ENCODE measurements around the gene ZMYND10. TPM values are rescaled to one million over a fixed set of nuclear protein-coding genes. Genes with fewer than 3 reads are reported as not detected.

ZMYND10 gene
- total RNA-seq, 1 donor, result 2.9 TPM

GRCh38 chr3:50322386-50323091 is 23.0 kb downstream of the ZMYND10 start, which contains the start of gene HYAL2:
Gene HYAL2 (minus strand): TSS chr3:50322745. CDS start chr3:50320489, 2,256 bp downstream.
- H3K27ac ChIP-seq (ENCODE audit: low read depth, low read length), result peak within 1 kb of the TSS; percentile 99
- H3K4me1 ChIP-seq (ENCODE audit: insufficient read depth, low read length), result peaks cover 20% of the 10 kb centered on the region
- H3K79me2 ChIP-seq (ENCODE audit: insufficient read depth, low read length), result peaks cover 45% of the 10 kb centered on the region
- DNase-seq (ENCODE audit: insufficient read length, low spot score, missing footprints), result peak; percentile 66
- H3K27me3 ChIP-seq (ENCODE audit: insufficient read depth, low read length), result no peaks in the 10 kb centered on the region
- peak within 1 kb of the TSS; percentile 99 for H2AFZ ChIP-seq (ENCODE audit: low read length)
- H3K4me3 ChIP-seq (ENCODE audit: insufficient read depth, low read length), result peak within 1 kb of the TSS; percentile 91
- H3K4me2 ChIP-seq (ENCODE audit: insufficient read depth, low read length), result peak within 1 kb of the TSS; percentile 99
- H3K36me3 ChIP-seq (ENCODE audit: insufficient read depth, low read length), result peaks cover 35% of the 10 kb centered on the region
- H3K9me3 ChIP-seq (ENCODE audit: low read depth, low read length), result no peaks in the 10 kb centered on the region
- TF ChIP-seq CTCF (IDR thresholded peaks at IDR 0.05; ENCODE audit: extremely low read depth, low read depth, low read length), result no peak
- H4K20me1 ChIP-seq (ENCODE audit: insufficient read depth, low read length), result peaks cover 34% of the 10 kb centered on the region

DNA sequence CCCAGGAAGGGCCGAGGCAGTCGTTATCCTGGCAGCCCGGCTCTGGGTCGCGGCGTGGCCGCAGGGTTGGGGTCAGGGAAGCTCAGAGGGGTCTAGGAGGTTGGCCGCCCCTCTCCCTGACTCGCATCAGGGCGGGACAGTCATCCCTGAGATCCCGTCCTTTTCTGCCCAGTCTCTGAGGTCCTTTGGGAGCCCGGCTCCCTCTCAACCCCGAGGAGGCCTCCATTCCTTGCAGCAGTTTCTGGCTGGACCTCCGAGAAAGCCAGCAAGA is 23.5 kb downstream of the ZMYND10 start:
- no peak for TF ChIP-seq CTCF (IDR thresholded peaks at IDR 0.05; ENCODE audit: extremely low read depth, low read depth, low read length)
- no peaks in the 10 kb centered on the region for H3K27me3 ChIP-seq (ENCODE audit: insufficient read depth, low read length)
- peak overlapping the region; percentile 99 for H3K4me2 ChIP-seq (ENCODE audit: insufficient read depth, low read length)
- peaks cover 15% of the 10 kb centered on the region for H3K4me1 ChIP-seq (ENCODE audit: insufficient read depth, low read length)
- H3K79me2 ChIP-seq (ENCODE audit: insufficient read depth, low read length), result peaks cover 41% of the 10 kb centered on the region
- peak overlapping the region; percentile 89 for H2AFZ ChIP-seq (ENCODE audit: low read length)
- H3K36me3 ChIP-seq (ENCODE audit: insufficient read depth, low read length), result peaks cover 38% of the 10 kb centered on the region
- H3K27ac ChIP-seq (ENCODE audit: low read depth, low read length), result no peak overlapping the region
- peak overlapping the region; percentile 91 for H3K4me3 ChIP-seq (ENCODE audit: insufficient read depth, low read length)
- no peaks in the 10 kb centered on the region for H3K9me3 ChIP-seq (ENCODE audit: low read depth, low read length)
- DNase-seq (ENCODE audit: insufficient read length, low spot score, missing footprints), result peak; percentile 62
- peaks cover 37% of the 10 kb centered on the region for H4K20me1 ChIP-seq (ENCODE audit: insufficient read depth, low read length)

DNA sequence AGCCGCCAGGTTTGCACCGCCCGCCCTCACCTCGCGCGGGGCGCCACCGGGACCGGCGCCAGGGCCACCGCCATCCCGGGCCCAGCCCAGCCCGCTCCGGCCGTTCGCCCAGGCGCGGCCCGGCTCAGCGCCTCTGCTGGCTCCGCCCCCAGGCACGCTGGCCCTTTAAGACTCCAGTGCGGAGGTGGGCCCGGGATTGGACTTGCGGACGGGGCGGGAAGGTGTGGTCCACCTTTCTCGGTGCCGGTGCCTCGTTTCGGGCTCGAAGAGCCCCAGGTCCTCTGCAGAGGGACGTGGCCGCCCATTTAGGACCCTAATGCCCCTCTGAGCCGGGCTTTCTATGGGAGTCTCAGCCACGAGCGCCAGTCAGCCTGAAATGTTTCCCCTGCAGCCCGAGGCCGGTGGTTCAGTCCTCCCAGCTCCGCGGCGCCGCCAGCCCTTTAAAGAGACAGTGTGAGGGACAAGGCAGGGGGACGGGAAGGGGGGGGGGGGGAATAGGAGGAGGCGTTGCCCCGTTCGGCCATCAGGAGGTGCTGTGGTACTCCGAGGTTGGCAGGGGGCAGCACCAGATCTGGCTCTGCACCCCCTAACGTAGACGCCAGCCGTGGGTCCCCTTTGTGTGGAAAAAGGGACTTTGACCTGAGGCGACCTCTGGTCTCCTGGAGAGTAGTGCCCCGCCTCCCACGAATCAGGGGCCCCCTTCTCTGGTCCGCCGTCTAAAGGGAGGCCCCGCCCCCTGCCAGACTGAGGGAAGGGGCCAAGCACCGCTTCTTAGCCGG is 24.0 kb downstream of the ZMYND10 start:
- peaks cover 36% of the 10 kb centered on the region for H3K79me2 ChIP-seq (ENCODE audit: insufficient read depth, low read length)
- DNase-seq (ENCODE audit: insufficient read length, low spot score, missing footprints), result peak; percentile 100
- peak overlapping the region; percentile 99 for H3K4me2 ChIP-seq (ENCODE audit: insufficient read depth, low read length)
- H3K4me1 ChIP-seq (ENCODE audit: insufficient read depth, low read length), result peaks cover 14% of the 10 kb centered on the region
- peak overlapping the region; percentile 91 for H3K4me3 ChIP-seq (ENCODE audit: insufficient read depth, low read length)
- H3K36me3 ChIP-seq (ENCODE audit: insufficient read depth, low read length), result peaks cover 40% of the 10 kb centered on the region
- peak overlapping the region; percentile 99 for H2AFZ ChIP-seq (ENCODE audit: low read length)
- peak; percentile 14 for TF ChIP-seq CTCF (IDR thresholded peaks at IDR 0.05; ENCODE audit: extremely low read depth, low read depth, low read length)
- H3K27me3 ChIP-seq (ENCODE audit: insufficient read depth, low read length), result no peaks in the 10 kb centered on the region
- peak overlapping the region; percentile 99 for H3K27ac ChIP-seq (ENCODE audit: low read depth, low read length)
- H3K9me3 ChIP-seq (ENCODE audit: low read depth, low read length), result no peaks in the 10 kb centered on the region
- H4K20me1 ChIP-seq (ENCODE audit: insufficient read depth, low read length), result peaks cover 36% of the 10 kb centered on the region

DNA sequence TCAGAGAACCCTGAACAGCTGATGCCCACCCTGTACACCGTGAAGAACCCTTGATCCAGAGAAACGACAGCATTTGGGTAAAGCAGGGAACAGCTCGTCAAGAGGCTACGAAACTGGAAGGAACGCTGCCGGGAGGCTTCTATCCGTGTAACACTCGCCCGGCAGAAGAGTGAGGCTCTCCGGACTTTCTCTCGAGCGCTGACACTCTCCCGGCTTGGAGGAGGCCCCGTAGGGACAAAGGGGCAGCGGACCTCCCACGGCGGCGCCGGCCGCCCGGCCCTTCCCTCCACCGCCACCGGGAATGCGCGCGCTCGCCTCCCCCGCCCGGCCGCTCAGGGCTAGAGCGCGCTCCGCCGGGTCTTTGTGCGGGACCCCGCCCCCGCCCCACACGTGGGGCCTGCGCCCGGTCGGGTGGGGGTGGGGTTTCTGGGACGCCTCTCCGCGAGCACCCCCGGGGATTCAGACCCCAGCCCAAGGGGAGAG is 24.6 kb downstream of the ZMYND10 start:
- Histone ChIP-seq H2AFZ (ENCODE audit: low read length) (peak overlapping the region; percentile 99), H3K4me1 (ENCODE audit: insufficient read depth, low read length) (peaks cover 14% of the 10 kb centered on the region), H3K27me3 (ENCODE audit: insufficient read depth, low read length) (no peaks in the 10 kb centered on the region), H4K20me1 (ENCODE audit: insufficient read depth, low read length) (peaks cover 38% of the 10 kb centered on the region), H3K4me2 (ENCODE audit: insufficient read depth, low read length) (peak overlapping the region; percentile 99), H3K9me3 (ENCODE audit: low read depth, low read length) (no peaks in the 10 kb centered on the region), H3K4me3 (ENCODE audit: insufficient read depth, low read length) (peak overlapping the region; percentile 91), H3K36me3 (ENCODE audit: insufficient read depth, low read length) (peaks cover 33% of the 10 kb centered on the region), H3K27ac (ENCODE audit: low read depth, low read length) (peak overlapping the region; percentile 99), H3K79me2 (ENCODE audit: insufficient read depth, low read length) (peaks cover 31% of the 10 kb centered on the region)
- TF ChIP-seq CTCF (IDR thresholded peaks at IDR 0.05; ENCODE audit: extremely low read depth, low read depth, low read length), result no peak
- peak; percentile 97 for DNase-seq (ENCODE audit: insufficient read length, low spot score, missing footprints)
